NCI-H524 (cell line): ENCODE data around the gene CBY3.
A peak's percentile ranks its signal among the peaks of the same experiment; 100 is the strongest.
"Not testable (repeated sequence)": the region's sequence is repeated elsewhere in the genome, so short reads cannot be mapped to it uniquely, and the experiment has no call there.

Experiments used
- DNase-seq, 2 experiments: peaks; one replicate each; lab custom pipeline; 2025; lab: John Stamatoyannopoulos, UW

Gene CBY3

GRCh38 chr5:179668391-179668790 is 12.4 kb downstream of the CBY3 start:
- peak in 1 of 2 experiments; percentile 45 for DNase-seq

GRCh38 chr5:179661647-179662046 is 19.2 kb downstream of the CBY3 start:
- not testable (repeated sequence) for DNase-seq

DNA sequence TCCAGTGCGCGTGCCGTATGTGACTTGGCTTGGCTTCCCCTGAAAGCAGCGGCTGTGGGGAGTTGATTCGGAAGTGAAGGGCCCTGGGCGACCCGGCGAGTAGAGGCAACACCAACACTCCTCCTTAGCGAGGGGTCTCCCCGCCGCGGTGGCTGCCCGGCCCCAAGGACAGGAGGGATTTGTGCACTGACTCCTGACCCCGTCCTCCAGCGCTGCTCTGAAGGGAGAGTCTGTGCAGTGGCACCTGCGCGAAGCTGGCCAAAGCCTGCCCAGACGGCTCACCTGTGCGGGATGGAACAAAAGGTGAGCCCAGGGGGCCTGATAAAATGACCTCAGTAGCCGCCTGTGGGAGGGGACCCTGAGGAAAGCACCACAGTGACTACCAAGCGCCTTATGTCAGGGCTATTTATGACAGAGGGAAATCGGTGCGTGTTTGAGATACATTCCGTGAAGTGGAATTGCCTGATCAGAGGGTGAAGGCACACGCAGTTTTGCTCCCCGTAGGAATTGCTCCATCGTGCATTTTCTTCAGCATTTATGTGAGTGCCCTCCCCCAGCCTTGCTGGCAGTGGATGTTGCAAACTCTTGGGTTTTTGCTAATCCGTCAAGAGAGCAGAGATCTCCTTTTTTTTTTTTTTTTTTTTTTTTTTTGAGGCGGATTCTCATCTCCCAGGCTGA is 22.5 kb downstream of the CBY3 start:
- DNase-seq, result peak in 1 of 2 experiments; percentile 21

GRCh38 chr5:179657302-179658178 is 23.3 kb downstream of the CBY3 start:
- not testable (repeated sequence) for DNase-seq

GRCh38 chr5:179653135-179653534 is 27.7 kb downstream of the CBY3 start:
- not testable (repeated sequence) for DNase-seq

DNA sequence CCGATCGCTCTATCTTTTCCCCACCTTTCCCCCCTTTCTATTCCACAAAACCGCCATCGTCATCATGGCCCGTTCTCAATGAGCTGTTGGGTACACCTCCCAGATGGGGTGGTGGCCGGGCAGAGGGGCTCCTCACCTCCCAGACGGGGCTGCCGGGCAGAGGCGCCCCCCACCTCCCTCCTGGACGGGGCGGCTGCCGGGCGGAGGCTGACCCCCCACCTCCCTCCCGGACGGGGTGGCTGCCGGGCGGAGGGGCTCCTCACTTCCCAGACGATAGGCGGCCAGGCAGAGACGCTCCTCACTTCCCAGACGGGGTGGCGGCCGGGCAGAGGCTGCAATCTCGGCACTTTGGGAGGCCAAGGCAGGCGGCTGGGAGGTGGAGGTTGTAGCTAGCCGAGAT is 30.6 kb downstream of the CBY3 start:
- DNase-seq, result not testable (repeated sequence)

GRCh38 chr5:179649166-179649703 is 31.6 kb downstream of the CBY3 start:
- DNase-seq, result not testable (repeated sequence)

DNA sequence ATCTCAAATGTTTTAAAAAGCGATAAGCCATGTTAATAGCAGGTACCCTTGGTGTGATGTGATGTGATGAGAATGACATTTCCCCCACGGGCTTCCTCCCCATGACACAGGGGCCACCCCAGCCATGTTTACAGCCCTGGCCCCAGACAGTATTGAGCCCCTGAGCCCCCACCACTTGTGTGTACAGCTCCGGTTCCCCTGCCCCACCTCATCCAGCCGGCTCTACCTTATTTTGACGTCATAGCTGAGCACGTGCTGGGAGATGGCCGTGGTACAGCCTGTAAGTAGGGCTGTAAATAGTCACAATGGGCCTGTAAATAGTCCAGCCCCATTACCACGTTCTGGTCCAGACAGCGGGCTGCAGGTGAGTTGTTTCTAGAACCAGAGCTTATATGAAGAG is 32.4 kb downstream of the CBY3 start:
- DNase-seq, result no peak

GRCh38 chr5:179644766-179645165 is 36.1 kb downstream of the CBY3 start:
- DNase-seq, result not testable (repeated sequence)

DNA sequence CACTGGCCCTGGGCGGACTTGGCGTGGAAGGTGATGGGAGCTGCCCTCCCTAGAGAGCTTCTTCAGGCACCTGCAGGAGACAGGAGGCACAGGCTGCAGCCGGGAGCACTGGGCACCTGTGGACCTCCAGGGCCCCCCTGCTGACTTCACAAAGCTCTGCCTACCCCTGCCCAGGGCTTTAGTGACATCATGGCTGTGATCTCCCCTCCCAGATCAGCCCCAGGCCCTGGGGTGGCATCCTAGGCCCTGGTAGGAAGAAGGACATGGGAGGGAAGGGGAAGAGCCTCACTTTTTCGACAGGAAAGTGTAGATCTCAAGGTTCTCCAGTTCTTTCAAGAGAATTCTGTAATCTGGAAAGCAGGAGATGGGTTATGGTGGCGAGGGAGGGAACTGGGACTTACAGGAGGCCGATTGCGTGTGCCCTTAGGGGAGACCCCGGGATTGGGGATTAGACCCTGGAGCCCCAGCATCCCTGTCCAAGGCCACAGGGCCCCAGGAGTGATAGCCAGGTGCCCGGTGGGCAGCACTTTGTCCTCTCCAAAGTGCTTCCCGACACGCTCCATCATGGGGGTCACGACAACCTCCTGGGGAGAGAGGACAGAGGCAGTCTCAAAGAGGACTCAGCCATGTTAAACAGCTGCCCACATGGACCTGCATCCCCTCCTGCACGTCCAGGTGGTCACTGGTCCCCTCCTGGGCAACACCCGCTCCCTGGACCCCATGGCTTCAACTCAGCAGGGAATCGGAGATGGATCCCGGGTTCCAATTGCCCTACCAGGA is 37.5 kb downstream of the CBY3 start:
- not testable (repeated sequence) for DNase-seq

GRCh38 chr5:179642626-179643025 is 38.2 kb downstream of the CBY3 start:
- DNase-seq, result not testable (repeated sequence)

DNA sequence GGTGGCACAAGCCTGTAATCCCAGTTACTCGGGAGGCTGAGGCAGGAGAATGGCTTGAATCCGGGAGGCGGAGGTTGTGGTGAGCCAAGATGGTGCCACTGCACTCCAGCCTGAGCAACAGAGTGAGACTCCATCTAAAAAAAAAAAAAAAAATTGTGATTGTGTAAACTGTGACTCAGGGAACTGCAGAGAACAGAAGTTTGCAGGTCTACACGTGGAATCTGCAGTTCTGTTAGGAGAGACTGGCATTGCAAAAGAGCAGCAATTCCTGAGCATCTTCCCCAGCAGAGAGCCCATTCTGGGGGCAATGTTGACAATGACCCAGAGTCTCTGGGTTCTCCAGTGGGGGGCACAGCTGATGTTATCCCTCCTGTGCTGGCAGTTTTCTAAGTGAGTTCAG is 39.1 kb downstream of the CBY3 start:
- not testable (repeated sequence) for DNase-seq

DNA sequence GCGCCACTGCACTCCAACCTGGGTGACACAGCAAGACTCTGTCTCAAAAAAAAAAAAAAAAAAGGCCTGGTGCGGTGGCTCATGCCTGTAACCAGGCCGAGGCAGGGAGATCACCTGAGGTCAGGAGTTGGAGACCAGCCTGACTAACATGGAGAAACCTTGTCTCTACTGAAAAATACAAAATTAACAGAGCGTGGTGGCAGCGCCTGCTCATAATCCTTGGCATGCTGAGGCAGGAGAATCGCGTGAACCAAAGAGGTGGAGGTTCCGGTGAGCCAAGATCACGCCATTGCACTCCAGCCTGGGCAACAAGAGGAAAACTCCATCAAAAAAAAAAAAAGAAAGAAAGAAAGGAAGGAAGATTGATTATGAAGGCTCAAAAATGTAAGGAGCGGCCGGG is 41.5 kb downstream of the CBY3 start:
- DNase-seq, result not testable (repeated sequence)

DNA sequence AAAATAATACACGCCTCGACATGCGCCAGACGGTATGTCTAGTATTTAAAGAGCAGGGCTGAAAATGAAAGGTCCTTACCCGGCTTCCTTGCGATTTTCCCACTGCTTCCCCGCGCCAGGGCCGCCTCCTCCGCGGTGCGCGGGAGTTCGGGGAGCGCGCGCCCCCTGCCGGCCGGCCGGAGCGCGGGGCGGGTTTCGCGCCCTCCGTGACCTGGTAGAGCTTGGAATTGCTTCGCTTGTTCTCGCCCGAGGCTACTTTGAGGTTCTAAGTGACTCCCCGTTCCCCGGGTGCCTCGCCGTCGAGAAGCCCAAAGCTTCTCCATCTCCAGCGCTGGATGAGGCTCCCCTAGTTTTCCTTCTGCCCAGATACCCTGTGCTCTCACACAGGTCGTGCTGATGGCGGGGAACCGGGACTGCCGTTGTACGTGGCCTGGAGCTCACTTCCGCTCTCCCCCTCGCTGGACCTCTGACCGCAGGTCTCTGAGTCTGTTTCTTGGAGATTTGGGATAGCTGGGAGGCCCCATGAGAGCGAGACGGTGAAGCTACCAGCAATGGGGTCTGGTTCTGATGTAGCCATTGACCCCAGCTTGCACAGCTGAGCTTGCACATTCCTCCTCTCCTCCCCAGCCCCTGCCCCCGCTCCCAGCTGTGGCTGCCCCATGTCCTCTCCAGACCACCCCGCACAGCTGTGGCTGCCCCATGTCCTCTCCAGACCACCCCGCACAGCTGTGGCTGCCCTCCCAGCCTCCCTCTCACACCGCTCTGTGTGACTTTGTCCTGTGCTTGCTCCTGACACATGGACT is 46.3 kb downstream of the CBY3 start:
- not testable (repeated sequence) for DNase-seq

DNA sequence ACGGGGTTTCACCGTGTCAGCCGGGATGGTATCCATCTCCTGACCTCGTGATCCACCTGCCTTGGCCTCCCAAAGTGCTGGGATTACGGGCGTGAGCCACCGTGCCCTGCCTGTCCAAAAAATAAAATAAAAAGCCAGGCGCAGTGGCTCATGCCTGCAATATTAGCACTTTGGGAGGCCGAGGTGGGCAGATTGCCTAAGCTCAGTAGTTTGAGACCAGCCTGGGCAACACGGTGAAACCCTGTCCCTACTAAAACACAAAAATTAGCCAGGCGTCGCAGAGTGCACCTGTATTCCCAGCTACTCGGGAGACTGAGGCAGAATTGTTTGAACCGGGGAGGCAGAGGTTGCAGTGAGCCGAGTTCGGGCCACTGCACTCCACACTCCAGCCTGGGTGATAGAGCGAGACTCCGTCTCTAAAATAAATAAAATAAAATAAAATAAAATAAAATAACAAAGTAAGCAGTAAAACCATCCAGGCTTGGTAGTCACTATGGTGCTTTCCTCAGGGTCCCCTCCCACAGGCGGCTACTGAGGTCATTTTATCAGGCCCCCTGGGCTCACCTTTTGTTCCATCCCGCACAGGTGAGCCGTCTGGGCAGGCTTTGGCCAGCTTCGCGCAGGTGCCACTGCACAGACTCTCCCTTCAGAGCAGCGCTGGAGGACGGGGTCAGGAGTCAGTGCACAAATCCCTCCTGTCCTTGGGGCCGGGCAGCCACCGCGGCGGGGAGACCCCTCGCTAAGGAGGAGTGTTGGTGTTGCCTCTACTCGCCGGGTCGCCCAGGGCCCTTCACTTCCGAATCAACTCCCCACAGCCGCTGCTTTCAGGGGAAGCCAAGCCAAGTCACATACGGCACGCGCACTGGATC is 47.1 kb downstream of the CBY3 start:
- not testable (repeated sequence) for DNase-seq
